ENCODE data around the gene VSIG10L2. TPM values are rescaled to one million over a fixed set of nuclear protein-coding genes. Genes with fewer than 3 reads are reported as not detected.

Gene VSIG10L2
- total RNA-seq, 1 donor from 2014 or later: not detected

- no peak overlapping the region for H3K27ac Mint-ChIP-seq
- no peaks in the 10 kb centered on the region for H3K9me3 Mint-ChIP-seq
- peaks cover 2% of the 10 kb centered on the region for H3K27me3 Mint-ChIP-seq
- H3K4me3 Mint-ChIP-seq: no peak overlapping the region
- peaks cover 44% of the 10 kb centered on the region for H3K4me1 Mint-ChIP-seq (ENCODE audit: unreplicated experiment)
- no peaks in the 10 kb centered on the region for H3K36me3 Mint-ChIP-seq
- DNase-seq (ENCODE audit: extremely low spot score, unreplicated experiment): no peak
- TF ChIP-seq CTCF (conservative IDR thresholded peaks at IDR 0.05): no peak
These were observed 11.4 kb upstream of the VSIG10L2 start for GRCh38 chr11:125934473-125934872.

- no peaks in the 10 kb centered on the region for H3K9me3 Mint-ChIP-seq
- no peak for DNase-seq (ENCODE audit: extremely low spot score, unreplicated experiment)
- no peak for TF ChIP-seq CTCF (conservative IDR thresholded peaks at IDR 0.05)
- H3K36me3 Mint-ChIP-seq: no peaks in the 10 kb centered on the region
- peak overlapping the region; percentile 54 for H3K27ac Mint-ChIP-seq
- peaks cover 2% of the 10 kb centered on the region for H3K27me3 Mint-ChIP-seq
- H3K4me3 Mint-ChIP-seq: no peak overlapping the region
- peaks cover 44% of the 10 kb centered on the region for H3K4me1 Mint-ChIP-seq (ENCODE audit: unreplicated experiment)
These were observed 10.8 kb upstream of the VSIG10L2 start for GRCh38 chr11:125935056-125935455.

- H3K4me1 Mint-ChIP-seq (ENCODE audit: unreplicated experiment): peaks cover 48% of the 10 kb centered on the region
- H3K4me3 Mint-ChIP-seq: peak overlapping the region; percentile 48
- DNase-seq (ENCODE audit: extremely low spot score, unreplicated experiment): no peak
- no peaks in the 10 kb centered on the region for H3K9me3 Mint-ChIP-seq
- peak overlapping the region; percentile 54 for H3K27ac Mint-ChIP-seq
- no peak for TF ChIP-seq CTCF (conservative IDR thresholded peaks at IDR 0.05)
- no peaks in the 10 kb centered on the region for H3K36me3 Mint-ChIP-seq
- H3K27me3 Mint-ChIP-seq: peaks cover 2% of the 10 kb centered on the region
These were observed 10.1 kb upstream of the VSIG10L2 start for GRCh38 chr11:125935618-125936199.

GRCh38 chr11:125938418-125938817, 7.4 kb upstream of the VSIG10L2 start:
- H3K27ac Mint-ChIP-seq: no peak overlapping the region
- no peaks in the 10 kb centered on the region for H3K9me3 Mint-ChIP-seq
- DNase-seq (ENCODE audit: extremely low spot score, unreplicated experiment): no peak
- no peak overlapping the region for H3K4me3 Mint-ChIP-seq
- H3K4me1 Mint-ChIP-seq (ENCODE audit: unreplicated experiment): peaks cover 53% of the 10 kb centered on the region
- TF ChIP-seq CTCF (conservative IDR thresholded peaks at IDR 0.05): no peak
- H3K27me3 Mint-ChIP-seq: peaks cover 5% of the 10 kb centered on the region
- no peaks in the 10 kb centered on the region for H3K36me3 Mint-ChIP-seq

- H3K4me1 Mint-ChIP-seq (ENCODE audit: unreplicated experiment): peaks cover 53% of the 10 kb centered on the region
- H3K27me3 Mint-ChIP-seq: peaks cover 8% of the 10 kb centered on the region
- H3K9me3 Mint-ChIP-seq: no peaks in the 10 kb centered on the region
- peak overlapping the region; percentile 7 for H3K4me3 Mint-ChIP-seq
- DNase-seq (ENCODE audit: extremely low spot score, unreplicated experiment): no peak
- no peaks in the 10 kb centered on the region for H3K36me3 Mint-ChIP-seq
- H3K27ac Mint-ChIP-seq: peak overlapping the region; percentile 58
- no peak for TF ChIP-seq CTCF (conservative IDR thresholded peaks at IDR 0.05)
These were observed 6.7 kb upstream of the VSIG10L2 start for GRCh38 chr11:125939081-125939521.

All from type B pancreatic cell (in vitro differentiated cells).